OCI-LY7 (cell line): ENCODE results near the gene STMP1. TPM values are rescaled to one million over a fixed set of nuclear protein-coding genes. Genes with fewer than 3 reads are reported as not detected.

Experiments used
- BruUV-seq: library from RNA; stranded (reverse); fragments of 400-500 nt; replicated peaks from 2 replicates; lab custom pipeline; 2021; lab: Mats Ljungman, UMichigan
- CTCF ChIA-PET: fragments of 300-600 bp; sonication (Branson Sonifier 250); formaldehyde crosslinking; loops from one replicate; lab custom pipeline; 2022; ENCODE audit warnings: antibody characterized with exemption; ENCODE audit not compliant: unreplicated experiment; lab: Charles Lee
- POLR2A ChIA-PET: fragments of 300-600 bp; sonication (Branson Sonifier 250); formaldehyde crosslinking; loops from one replicate; lab custom pipeline; 2022; ENCODE audit warnings: antibody characterized with exemption; lab: Charles Lee
- DNase-seq: peaks from one replicate; pipeline ENCODE4 v3.0.0-alpha.2; 2015; ENCODE audit warnings: low spot score
- H2AFZ ChIP-seq: fragments of 200-600 bp; sonication (generic), shearing (Covaris generic); 2 replicates; pipeline ENCODE4 v1.6.1; 2014; ENCODE audit warnings: mild to moderate bottlenecking, antibody characterized with exemption, low read length, moderate library complexity
- H3K27ac ChIP-seq: fragments of 200-600 bp; sonication (generic); 2 replicates; pipeline ENCODE4 v1.5.1; 2014; ENCODE audit warnings: mixed run types, low read depth, mild to moderate bottlenecking, moderate library complexity, low read length, inconsistent platforms; ENCODE audit not compliant: poor library complexity, severe bottlenecking
- H3K36me3 ChIP-seq: fragments of 200-600 bp; sonication (generic); 2 replicates; pipeline ENCODE4 v1.6.1; 2014; ENCODE audit warnings: mild to moderate bottlenecking, antibody characterized with exemption, low read length, moderate library complexity, mixed read lengths; ENCODE audit not compliant: insufficient read depth
- H3K4me1 ChIP-seq: fragments of 200-600 bp; sonication (generic); 2 replicates; pipeline ENCODE4 v1.5.1; 2014; ENCODE audit warnings: mild to moderate bottlenecking, low read length; ENCODE audit not compliant: insufficient read depth, poor library complexity, severe bottlenecking
- H3K4me2 ChIP-seq: fragments of 200-600 bp; sonication (generic); 2 replicates; pipeline ENCODE4 v1.6.1; 2014; ENCODE audit warnings: mild to moderate bottlenecking, low read length
- H3K4me3 ChIP-seq: fragments of 200-600 bp; sonication (generic); 2 replicates; pipeline ENCODE4 v1.5.1; 2014; ENCODE audit warnings: mild to moderate bottlenecking, low read depth, low read length; ENCODE audit not compliant: poor library complexity, severe bottlenecking
- H3K79me2 ChIP-seq: fragments of 200-600 bp; sonication (generic); 2 replicates; pipeline ENCODE4 v1.6.1; 2016; ENCODE audit warnings: low read depth, mild to moderate bottlenecking, low read length, moderate library complexity, mixed read lengths; ENCODE audit not compliant: insufficient read depth
- H3K9me2 ChIP-seq: fragments of 200-600 bp; sonication (generic); 2 replicates; pipeline ENCODE4 v1.6.1; 2016; ENCODE audit warnings: mild to moderate bottlenecking, low read length, mixed read lengths; ENCODE audit not compliant: insufficient read depth
- H3K9me3 ChIP-seq: fragments of 200-600 bp; sonication (generic); 2 replicates; pipeline ENCODE4 v1.6.1; 2014; ENCODE audit warnings: mild to moderate bottlenecking, mixed run types, low read length, mixed read lengths
- H4K20me1 ChIP-seq: fragments of 200-600 bp; sonication (generic); 2 replicates; pipeline ENCODE4 v1.6.1; 2014; ENCODE audit warnings: mild to moderate bottlenecking, antibody characterized with exemption, low read length, moderate library complexity, mixed read lengths; ENCODE audit not compliant: insufficient read depth
- EZH2phosphoT487 ChIP-seq: fragments of 200-600 bp; sonication (generic); IDR thresholded peaks from 2 replicates; pipeline ENCODE4 v1.6.1; 2018; ENCODE audit warnings: low read depth, borderline replicate concordance, mild to moderate bottlenecking, mixed run types, antibody characterized with exemption, low read length, moderate library complexity, mixed read lengths
- intact Hi-C: fragments of 100-400 bp; cut with micrococcal nuclease; formaldehyde crosslinking; loops from one replicate; pipeline ENCODE4 v1.10.0; 2022; ENCODE audit not compliant: unreplicated experiment
- total RNA-seq, 2 experiments: library from RNA; depleted of rRNA in 1 of 2; stranded (reverse); fragments of >200 nt in 1 of 2; shearing (Covaris generic) in 1 of 2; gene quantifications; 2 replicates each; pipeline ENCODE4 v1.2.3, GENCODE V29; 2014 to 2022
- TF ChIP-seq, protein P1 (sequence below): fragments of 200-600 bp; sonication (generic); conservative IDR thresholded peaks from 2 replicates; pipeline ENCODE4 v1.5.1; 2014; ENCODE audit warnings: mild to moderate bottlenecking, antibody characterized with exemption, low read length, moderate library complexity, mixed read lengths

STMP1 gene
- total RNA-seq, 2 experiments from 2014 or later: 7.4 to 24.4 TPM

DNA sequence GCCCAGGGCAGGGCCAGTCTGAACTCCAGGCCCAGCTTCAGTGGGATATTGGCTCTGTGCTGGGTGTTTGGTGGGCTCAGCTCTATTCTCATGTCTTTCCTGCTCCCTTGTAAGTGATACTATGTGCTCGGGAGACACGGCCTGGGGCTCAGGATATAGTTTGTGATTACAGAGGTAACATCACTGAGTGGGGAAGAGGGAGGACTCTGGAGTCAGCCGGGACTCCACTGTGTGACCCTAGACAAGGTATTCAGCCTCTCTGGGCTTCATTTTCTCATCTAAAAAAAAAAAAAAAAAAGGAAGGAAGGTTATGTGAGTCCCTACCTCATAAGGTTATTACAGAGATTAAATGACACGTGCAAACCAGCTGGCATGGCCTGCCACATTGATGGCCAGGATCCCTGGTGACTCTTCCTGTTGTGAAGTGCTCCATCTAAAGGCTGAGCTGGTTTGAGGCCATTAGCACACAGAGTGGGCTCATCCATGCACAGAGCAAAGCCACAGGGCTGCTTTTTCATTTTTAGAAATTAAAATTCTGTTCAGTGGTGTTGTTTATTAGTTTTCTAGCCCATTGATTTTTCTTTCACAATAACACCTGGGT lies 50.0 kb downstream of the STMP1 start:
- Histone ChIP-seq H3K4me2 (no peak overlapping the region), H3K27ac (no peak overlapping the region), H2AFZ (no peak overlapping the region), H3K36me3 (no peaks in the 10 kb centered on the region), H3K9me2 (no peaks in the 10 kb centered on the region), H3K9me3 (no peaks in the 10 kb centered on the region), H3K4me1 (no peaks in the 10 kb centered on the region), H3K79me2 (no peaks in the 10 kb centered on the region), H4K20me1 (no peaks in the 10 kb centered on the region), H3K4me3 (no peak overlapping the region)
- peak; percentile 25 for DNase-seq
- intact Hi-C loops: loop anchor here (5.0 kb wide), 1 partner anchor 430 kb away; no protein-coding TSS in a partner anchor
- ChIA-PET POLR2A (interaction anchor here (0.6 to 1.0 kb wide), 6 partner anchors 8 to 1161 kb away, joined by 3 to 4 read pairs (median 3); no protein-coding TSS in a partner anchor), CTCF (no interaction called here)
- BruUV-seq: no TSS peak
- TF ChIP-seq EZH2phosphoT487: no peak
- TF ChIP-seq, protein P1, sequence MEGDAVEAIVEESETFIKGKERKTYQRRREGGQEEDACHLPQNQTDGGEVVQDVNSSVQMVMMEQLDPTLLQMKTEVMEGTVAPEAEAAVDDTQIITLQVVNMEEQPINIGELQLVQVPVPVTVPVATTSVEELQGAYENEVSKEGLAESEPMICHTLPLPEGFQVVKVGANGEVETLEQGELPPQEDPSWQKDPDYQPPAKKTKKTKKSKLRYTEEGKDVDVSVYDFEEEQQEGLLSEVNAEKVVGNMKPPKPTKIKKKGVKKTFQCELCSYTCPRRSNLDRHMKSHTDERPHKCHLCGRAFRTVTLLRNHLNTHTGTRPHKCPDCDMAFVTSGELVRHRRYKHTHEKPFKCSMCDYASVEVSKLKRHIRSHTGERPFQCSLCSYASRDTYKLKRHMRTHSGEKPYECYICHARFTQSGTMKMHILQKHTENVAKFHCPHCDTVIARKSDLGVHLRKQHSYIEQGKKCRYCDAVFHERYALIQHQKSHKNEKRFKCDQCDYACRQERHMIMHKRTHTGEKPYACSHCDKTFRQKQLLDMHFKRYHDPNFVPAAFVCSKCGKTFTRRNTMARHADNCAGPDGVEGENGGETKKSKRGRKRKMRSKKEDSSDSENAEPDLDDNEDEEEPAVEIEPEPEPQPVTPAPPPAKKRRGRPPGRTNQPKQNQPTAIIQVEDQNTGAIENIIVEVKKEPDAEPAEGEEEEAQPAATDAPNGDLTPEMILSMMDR: peak; percentile 25; the same call in 1 of the 2 replicates

DNA sequence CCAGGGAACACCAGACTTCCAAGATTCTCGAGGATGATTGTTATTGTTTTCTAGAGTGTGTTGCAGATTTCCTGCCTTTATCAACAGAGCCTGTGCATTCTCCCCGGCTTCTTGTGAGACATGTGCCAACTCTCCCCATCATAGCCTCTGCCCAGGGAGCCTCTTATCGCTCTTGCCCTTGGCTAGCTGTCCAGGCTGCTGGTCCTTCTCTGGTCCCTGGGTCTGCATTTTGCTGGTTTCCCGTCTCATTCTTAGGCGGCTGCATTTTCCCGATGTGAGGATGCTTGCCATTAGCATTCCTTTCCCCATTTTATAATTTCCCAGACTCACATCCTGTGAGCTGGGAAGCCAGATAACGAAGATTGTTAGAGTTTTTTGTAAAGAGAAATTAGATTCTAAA lies 50.5 kb downstream of the STMP1 start:
- Histone ChIP-seq H3K9me3 (no peaks in the 10 kb centered on the region), H3K79me2 (no peaks in the 10 kb centered on the region), H3K9me2 (no peaks in the 10 kb centered on the region), H3K36me3 (no peaks in the 10 kb centered on the region), H3K27ac (no peak overlapping the region), H3K4me3 (no peak overlapping the region), H3K4me2 (no peak overlapping the region), H4K20me1 (no peaks in the 10 kb centered on the region), H2AFZ (no peak overlapping the region), H3K4me1 (no peaks in the 10 kb centered on the region)
- intact Hi-C loops: loop anchor here (5.0 kb wide), 1 partner anchor 430 kb away; no protein-coding TSS in a partner anchor
- no peak for TF ChIP-seq EZH2phosphoT487
- TF ChIP-seq, protein P1: no peak
- DNase-seq: no peak
- ChIA-PET POLR2A (interaction anchor here (0.6 to 0.7 kb wide), 3 partner anchors 42 to 1162 kb away, joined by 3 to 4 read pairs (median 3); no protein-coding TSS in a partner anchor), CTCF (no interaction called here)
- BruUV-seq: no TSS peak

DNA sequence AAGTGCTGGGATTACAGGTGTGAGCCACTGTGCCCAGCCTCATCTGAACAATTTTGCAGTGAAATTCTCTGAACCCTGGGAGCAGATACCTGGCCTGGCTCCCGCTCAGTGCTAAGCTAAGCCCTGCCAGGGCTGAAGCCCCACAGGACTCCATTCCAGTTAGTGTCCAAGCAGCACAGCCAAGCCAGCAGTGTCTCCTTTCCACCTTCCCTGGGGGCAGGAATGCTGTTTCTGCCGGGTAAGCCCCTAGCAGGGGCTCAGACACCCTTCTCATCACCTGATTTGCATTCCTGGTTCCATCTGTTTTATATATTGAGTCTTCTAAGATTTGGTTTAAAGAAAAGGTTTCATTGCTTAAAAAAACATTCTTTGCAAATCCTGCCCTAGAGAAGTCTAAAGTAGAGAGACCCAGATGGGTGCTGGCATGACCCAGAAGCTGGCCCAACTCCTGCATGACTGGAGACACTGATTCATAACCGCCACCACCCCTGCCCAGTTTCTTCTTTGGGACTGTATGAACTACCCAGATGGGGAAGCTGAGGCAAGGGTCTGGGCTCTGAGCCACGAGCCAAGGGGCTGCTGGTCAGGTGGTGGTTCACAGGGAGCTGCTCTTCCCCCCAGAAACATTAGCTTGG lies 51.6 kb downstream of the STMP1 start:
- H3K4me1 ChIP-seq: no peaks in the 10 kb centered on the region
- no peak overlapping the region for H3K27ac ChIP-seq
- H3K4me3 ChIP-seq: no peak overlapping the region
- no peaks in the 10 kb centered on the region for H4K20me1 ChIP-seq
- DNase-seq: no peak
- TF ChIP-seq, protein P1: no peak
- TF ChIP-seq EZH2phosphoT487: no peak
- H3K79me2 ChIP-seq: no peaks in the 10 kb centered on the region
- POLR2A ChIA-PET: interaction anchor here (0.8 kb wide), 1 partner anchor 13 kb away, joined by 3 read pairs; no protein-coding TSS in a partner anchor
- CTCF ChIA-PET: no interaction called here
- H3K9me3 ChIP-seq: no peaks in the 10 kb centered on the region
- no peaks in the 10 kb centered on the region for H3K9me2 ChIP-seq
- no TSS peak for BruUV-seq
- no peaks in the 10 kb centered on the region for H3K36me3 ChIP-seq
- intact Hi-C loops: loop anchor here (5.0 kb wide), 1 partner anchor 432 kb away; no protein-coding TSS in a partner anchor
- no peak overlapping the region for H2AFZ ChIP-seq
- no peak overlapping the region for H3K4me2 ChIP-seq
